ENCODE measurements around the gene USP12.

USP12 gene

GRCh38 chr13:27120011-27120410 lies 51.6 kb downstream of the USP12 start:
- Histone ChIP-seq H3K27ac (ENCODE audit: low read depth, low read length) (no peak overlapping the region), H3K9me3 (ENCODE audit: control insufficient read depth, insufficient read depth, low read depth, low read length) (peaks cover 25% of the 10 kb centered on the region)

GRCh38 chr13:27118428-27119054 lies 53.1 kb downstream of the USP12 start:
- Histone ChIP-seq H3K4me1 (ENCODE audit: control insufficient read depth, insufficient read depth, low read length) (peaks cover 12% of the 10 kb centered on the region), H3K9me3 (ENCODE audit: control insufficient read depth, insufficient read depth, low read depth, low read length) (peaks cover 11% of the 10 kb centered on the region; the same call in 1 of the 2 replicates), H3K27me3 (ENCODE audit: control insufficient read depth, insufficient read depth, low read length) (no peaks in the 10 kb centered on the region), H3K36me3 (ENCODE audit: control insufficient read depth, insufficient read depth, low read length) (no peaks in the 10 kb centered on the region), H3K27ac (ENCODE audit: low read depth, low read length) (no peak overlapping the region), H3K4me3 (ENCODE audit: low read depth, low read length) (no peak overlapping the region), H3K9ac (ENCODE audit: low read length) (no peak overlapping the region)

More at GRCh38 chr13:27120011-27120410, 51.6 kb downstream of the USP12 start:
- peaks cover 12% of the 10 kb centered on the region for H3K4me1 ChIP-seq (ENCODE audit: control insufficient read depth, insufficient read depth, low read length)
- no peak overlapping the region for H3K9ac ChIP-seq (ENCODE audit: low read length)
- 0 out of 2 replicates have a peak, but pooled peaks cover 5% of the 10 kb centered on the region for H3K36me3 ChIP-seq (ENCODE audit: control insufficient read depth, insufficient read depth, low read length)
- no peak overlapping the region for H3K4me3 ChIP-seq (ENCODE audit: low read depth, low read length)
- no peaks in the 10 kb centered on the region for H3K27me3 ChIP-seq (ENCODE audit: control insufficient read depth, insufficient read depth, low read length)

- H3K36me3 ChIP-seq (ENCODE audit: control insufficient read depth, insufficient read depth, low read length), result 0 out of 2 replicates have a peak, but pooled peaks cover 3% of the 10 kb centered on the region
- peaks cover 12% of the 10 kb centered on the region for H3K4me1 ChIP-seq (ENCODE audit: control insufficient read depth, insufficient read depth, low read length)
- peaks cover 6% of the 10 kb centered on the region; the same call in 1 of the 2 replicates for H3K9me3 ChIP-seq (ENCODE audit: control insufficient read depth, insufficient read depth, low read depth, low read length)
- H3K4me3 ChIP-seq (ENCODE audit: low read depth, low read length), result no peak overlapping the region
- H3K27me3 ChIP-seq (ENCODE audit: control insufficient read depth, insufficient read depth, low read length), result no peaks in the 10 kb centered on the region
- no peak overlapping the region for H3K27ac ChIP-seq (ENCODE audit: low read depth, low read length)
- H3K9ac ChIP-seq (ENCODE audit: low read length), result no peak overlapping the region
Measured at GRCh38 chr13:27117952-27118351, 53.7 kb downstream of the USP12 start.

GRCh38 chr13:27117158-27117557 lies 54.5 kb downstream of the USP12 start:
- Histone ChIP-seq H3K9me3 (ENCODE audit: control insufficient read depth, insufficient read depth, low read depth, low read length) (peaks cover 3% of the 10 kb centered on the region; the same call in 1 of the 2 replicates), H3K4me3 (ENCODE audit: low read depth, low read length) (no peak overlapping the region), H3K27ac (ENCODE audit: low read depth, low read length) (no peak overlapping the region), H3K27me3 (ENCODE audit: control insufficient read depth, insufficient read depth, low read length) (no peaks in the 10 kb centered on the region), H3K4me1 (ENCODE audit: control insufficient read depth, insufficient read depth, low read length) (peaks cover 12% of the 10 kb centered on the region), H3K9ac (ENCODE audit: low read length) (no peak overlapping the region), H3K36me3 (ENCODE audit: control insufficient read depth, insufficient read depth, low read length) (0 out of 2 replicates have a peak, but pooled peaks cover 3% of the 10 kb centered on the region)

- H3K27ac ChIP-seq (ENCODE audit: low read depth, low read length), result no peak overlapping the region
- H3K4me1 ChIP-seq (ENCODE audit: control insufficient read depth, insufficient read depth, low read length), result no peaks in the 10 kb centered on the region; the same call in 1 of the 2 replicates
- H3K4me3 ChIP-seq (ENCODE audit: low read depth, low read length), result no peak overlapping the region
- no peaks in the 10 kb centered on the region for H3K9me3 ChIP-seq (ENCODE audit: control insufficient read depth, insufficient read depth, low read depth, low read length)
- no peak overlapping the region for H3K9ac ChIP-seq (ENCODE audit: low read length)
- no peaks in the 10 kb centered on the region for H3K27me3 ChIP-seq (ENCODE audit: control insufficient read depth, insufficient read depth, low read length)
- H3K36me3 ChIP-seq (ENCODE audit: control insufficient read depth, insufficient read depth, low read length), result 0 out of 2 replicates have a peak, but pooled peaks cover 3% of the 10 kb centered on the region
Measured at GRCh38 chr13:27113436-27113835, 58.2 kb downstream of the USP12 start.

GRCh38 chr13:27112006-27112405 lies 59.6 kb downstream of the USP12 start:
- no peak overlapping the region for H3K4me3 ChIP-seq (ENCODE audit: low read depth, low read length)
- H3K27me3 ChIP-seq (ENCODE audit: control insufficient read depth, insufficient read depth, low read length), result no peaks in the 10 kb centered on the region
- H3K36me3 ChIP-seq (ENCODE audit: control insufficient read depth, insufficient read depth, low read length), result 0 out of 2 replicates have a peak, but pooled peaks cover 3% of the 10 kb centered on the region
- H3K9me3 ChIP-seq (ENCODE audit: control insufficient read depth, insufficient read depth, low read depth, low read length), result no peaks in the 10 kb centered on the region
- H3K9ac ChIP-seq (ENCODE audit: low read length), result no peak overlapping the region
- no peak overlapping the region for H3K27ac ChIP-seq (ENCODE audit: low read depth, low read length)
- no peaks in the 10 kb centered on the region for H3K4me1 ChIP-seq (ENCODE audit: control insufficient read depth, insufficient read depth, low read length)

DNA sequence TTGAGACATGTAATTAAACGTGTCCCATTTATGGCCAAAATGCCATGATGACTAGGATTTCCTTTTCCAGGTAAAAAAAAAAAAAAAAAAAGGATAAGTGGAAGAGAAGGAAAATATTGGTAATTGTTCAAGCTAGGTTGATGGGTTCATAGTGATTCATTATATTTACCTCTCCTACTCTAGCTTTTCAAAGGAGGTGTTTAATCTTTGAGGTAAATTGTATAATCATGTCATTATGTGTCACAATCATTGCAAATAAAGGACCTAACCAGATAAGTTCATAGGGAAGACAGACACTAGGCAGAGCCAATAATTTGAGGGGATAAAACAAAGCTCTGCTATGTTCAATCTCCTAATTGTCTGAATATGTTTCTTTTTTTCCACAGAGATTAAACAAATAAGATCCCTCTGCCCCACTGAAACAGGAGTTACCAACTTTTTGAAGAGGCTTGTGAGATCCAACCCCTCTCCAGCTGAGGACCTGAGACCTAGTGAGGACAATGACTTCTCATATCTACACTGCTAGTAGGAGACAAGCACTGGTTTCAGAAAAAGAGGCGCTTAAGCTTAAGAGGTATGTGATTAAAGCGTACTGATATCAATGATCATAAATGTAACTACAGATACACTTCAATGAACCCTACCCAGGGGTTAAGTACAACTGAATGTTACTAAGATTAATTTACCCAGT lies 61.4 kb downstream of the USP12 start:
- H3K27me3 ChIP-seq (ENCODE audit: control insufficient read depth, insufficient read depth, low read length), result no peaks in the 10 kb centered on the region
- no peaks in the 10 kb centered on the region for H3K9me3 ChIP-seq (ENCODE audit: control insufficient read depth, insufficient read depth, low read depth, low read length)
- H3K4me1 ChIP-seq (ENCODE audit: control insufficient read depth, insufficient read depth, low read length), result no peaks in the 10 kb centered on the region
- no peak overlapping the region for H3K9ac ChIP-seq (ENCODE audit: low read length)
- H3K27ac ChIP-seq (ENCODE audit: low read depth, low read length), result no peak overlapping the region
- H3K36me3 ChIP-seq (ENCODE audit: control insufficient read depth, insufficient read depth, low read length), result peaks cover 8% of the 10 kb centered on the region
- H3K4me3 ChIP-seq (ENCODE audit: low read depth, low read length), result no peak overlapping the region

DNA sequence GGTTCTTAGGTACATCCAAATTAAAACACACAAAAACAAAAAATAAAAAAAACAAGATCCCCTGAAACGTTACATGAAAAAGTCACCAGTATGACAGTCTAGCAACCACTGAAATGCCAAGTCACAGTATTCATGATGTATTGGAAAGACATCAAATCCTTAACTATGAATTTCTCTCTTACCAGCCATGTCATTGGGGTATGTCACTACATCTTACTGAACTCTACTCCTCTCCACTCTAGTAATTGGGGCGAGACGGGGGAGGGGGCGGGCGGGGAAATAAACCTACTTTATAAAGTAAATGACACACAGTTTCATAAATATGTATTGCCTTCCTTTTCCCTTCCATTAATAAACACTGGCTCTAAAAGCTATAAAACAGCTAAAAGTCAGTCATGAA lies 65.5 kb downstream of the USP12 start:
- no peak overlapping the region for H3K4me3 ChIP-seq (ENCODE audit: low read depth, low read length)
- peaks cover 23% of the 10 kb centered on the region for H3K36me3 ChIP-seq (ENCODE audit: control insufficient read depth, insufficient read depth, low read length)
- H3K27me3 ChIP-seq (ENCODE audit: control insufficient read depth, insufficient read depth, low read length), result no peaks in the 10 kb centered on the region
- H3K9me3 ChIP-seq (ENCODE audit: control insufficient read depth, insufficient read depth, low read depth, low read length), result no peaks in the 10 kb centered on the region
- H3K9ac ChIP-seq (ENCODE audit: low read length), result no peak overlapping the region
- no peaks in the 10 kb centered on the region for H3K4me1 ChIP-seq (ENCODE audit: control insufficient read depth, insufficient read depth, low read length)
- no peak overlapping the region for H3K27ac ChIP-seq (ENCODE audit: low read depth, low read length)

DNA sequence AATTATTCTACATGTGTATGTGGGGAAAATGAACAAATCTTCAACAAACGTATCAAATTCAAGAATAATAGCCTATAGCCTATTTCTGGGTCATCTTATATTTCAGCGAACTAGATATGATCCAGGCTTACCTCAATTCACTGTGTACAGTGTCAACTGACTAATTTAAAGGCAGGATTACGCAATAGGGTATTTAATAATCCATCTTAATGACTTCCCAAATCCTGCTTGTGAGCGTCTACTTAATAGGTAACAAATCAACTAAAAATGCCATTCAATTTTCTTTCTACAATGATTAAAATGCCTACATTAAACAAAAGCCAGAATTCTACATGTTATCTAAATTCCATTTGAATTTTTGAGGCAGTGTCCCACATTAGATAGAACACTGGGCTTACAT lies 67.0 kb downstream of the USP12 start:
- H3K27me3 ChIP-seq (ENCODE audit: control insufficient read depth, insufficient read depth, low read length), result no peaks in the 10 kb centered on the region
- H3K4me3 ChIP-seq (ENCODE audit: low read depth, low read length), result no peak overlapping the region
- H3K9me3 ChIP-seq (ENCODE audit: control insufficient read depth, insufficient read depth, low read depth, low read length), result no peaks in the 10 kb centered on the region
- no peak overlapping the region for H3K27ac ChIP-seq (ENCODE audit: low read depth, low read length)
- H3K9ac ChIP-seq (ENCODE audit: low read length), result no peak overlapping the region
- H3K36me3 ChIP-seq (ENCODE audit: control insufficient read depth, insufficient read depth, low read length), result peaks cover 23% of the 10 kb centered on the region
- no peaks in the 10 kb centered on the region for H3K4me1 ChIP-seq (ENCODE audit: control insufficient read depth, insufficient read depth, low read length)

GRCh38 chr13:27101847-27102246 lies 69.8 kb downstream of the USP12 start:
- Histone ChIP-seq H3K4me1 (ENCODE audit: control insufficient read depth, insufficient read depth, low read length) (no peaks in the 10 kb centered on the region), H3K4me3 (ENCODE audit: low read depth, low read length) (no peak overlapping the region), H3K36me3 (ENCODE audit: control insufficient read depth, insufficient read depth, low read length) (peaks cover 23% of the 10 kb centered on the region)

DNA sequence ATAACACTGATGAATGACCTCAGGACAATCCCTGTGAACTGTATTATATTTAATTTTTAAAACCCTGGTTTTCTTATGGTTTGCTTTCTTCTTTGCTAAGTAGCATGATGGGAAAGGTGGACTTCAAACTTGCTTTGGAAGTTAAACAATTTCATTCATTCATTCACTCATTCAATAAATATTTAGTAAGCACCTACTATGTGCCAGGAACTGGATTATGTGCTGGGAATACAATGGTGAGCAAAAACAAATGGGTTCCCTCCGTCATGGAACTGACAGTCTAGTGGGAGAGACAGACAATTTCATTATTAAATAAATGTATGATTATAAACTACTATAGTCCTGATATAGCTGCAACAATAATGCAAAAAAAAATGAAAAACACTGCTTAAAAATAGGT lies 70.3 kb downstream of the USP12 start:
- Histone ChIP-seq H3K9ac (ENCODE audit: low read length) (no peak overlapping the region), H3K4me3 (ENCODE audit: low read depth, low read length) (no peak overlapping the region), H3K27ac (ENCODE audit: low read depth, low read length) (no peak overlapping the region), H3K9me3 (ENCODE audit: control insufficient read depth, insufficient read depth, low read depth, low read length) (no peaks in the 10 kb centered on the region), H3K27me3 (ENCODE audit: control insufficient read depth, insufficient read depth, low read length) (no peaks in the 10 kb centered on the region), H3K4me1 (ENCODE audit: control insufficient read depth, insufficient read depth, low read length) (no peaks in the 10 kb centered on the region), H3K36me3 (ENCODE audit: control insufficient read depth, insufficient read depth, low read length) (peaks cover 24% of the 10 kb centered on the region)

More at GRCh38 chr13:27101847-27102246, 69.8 kb downstream of the USP12 start:
- Histone ChIP-seq H3K27me3 (ENCODE audit: control insufficient read depth, insufficient read depth, low read length) (no peaks in the 10 kb centered on the region), H3K9ac (ENCODE audit: low read length) (no peak overlapping the region), H3K27ac (ENCODE audit: low read depth, low read length) (no peak overlapping the region), H3K9me3 (ENCODE audit: control insufficient read depth, insufficient read depth, low read depth, low read length) (no peaks in the 10 kb centered on the region)

Measured in HUES6 (cell line).